GM10847 (cell line): ENCODE results near the gene ADAMTS17.

Experiments
- POLR2A ChIP-seq: IDR thresholded peaks from 2 replicates; pipeline ENCODE4 v1.6.1; 2011; ENCODE audit not compliant: insufficient read length; ENCODE audit errors: extremely low read depth

The ADAMTS17 gene

DNA sequence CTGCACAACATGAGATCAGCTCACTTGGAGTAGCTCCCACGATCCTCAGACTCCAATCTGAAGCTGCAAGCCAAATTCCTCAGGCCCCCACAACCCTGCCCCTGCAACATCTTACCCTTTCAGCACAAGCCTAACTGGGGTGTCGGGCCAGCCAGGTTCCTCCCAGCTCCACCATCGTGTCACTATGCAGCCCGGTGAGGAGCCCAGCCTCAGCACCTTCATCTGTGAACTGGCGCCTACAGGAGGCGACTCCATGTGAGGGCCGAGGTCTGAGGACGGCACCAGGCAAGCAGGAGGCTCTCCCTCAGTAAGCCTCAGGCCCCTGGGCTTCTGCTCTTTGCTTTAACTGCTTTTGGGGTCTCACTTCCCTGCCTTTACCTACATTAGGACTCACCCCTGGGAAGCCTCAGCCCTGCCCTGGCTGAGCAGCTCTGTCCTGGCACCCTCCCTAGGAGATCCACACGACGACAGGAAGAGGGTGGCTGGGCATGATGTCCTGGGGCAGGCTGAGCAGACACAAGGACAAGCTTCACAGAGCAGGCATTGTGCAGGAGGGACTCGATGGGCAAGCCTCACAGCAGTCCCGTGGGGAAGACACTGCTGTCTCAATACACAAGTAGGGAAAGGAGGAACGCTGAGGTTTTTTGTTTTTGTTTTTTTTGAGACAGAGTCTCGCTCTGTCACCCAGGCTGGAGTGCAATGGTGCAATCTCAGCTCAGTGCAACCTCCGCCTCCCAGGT, 104.6 kb downstream of the ADAMTS17 start:
- TF ChIP-seq POLR2A: no peak

DNA sequence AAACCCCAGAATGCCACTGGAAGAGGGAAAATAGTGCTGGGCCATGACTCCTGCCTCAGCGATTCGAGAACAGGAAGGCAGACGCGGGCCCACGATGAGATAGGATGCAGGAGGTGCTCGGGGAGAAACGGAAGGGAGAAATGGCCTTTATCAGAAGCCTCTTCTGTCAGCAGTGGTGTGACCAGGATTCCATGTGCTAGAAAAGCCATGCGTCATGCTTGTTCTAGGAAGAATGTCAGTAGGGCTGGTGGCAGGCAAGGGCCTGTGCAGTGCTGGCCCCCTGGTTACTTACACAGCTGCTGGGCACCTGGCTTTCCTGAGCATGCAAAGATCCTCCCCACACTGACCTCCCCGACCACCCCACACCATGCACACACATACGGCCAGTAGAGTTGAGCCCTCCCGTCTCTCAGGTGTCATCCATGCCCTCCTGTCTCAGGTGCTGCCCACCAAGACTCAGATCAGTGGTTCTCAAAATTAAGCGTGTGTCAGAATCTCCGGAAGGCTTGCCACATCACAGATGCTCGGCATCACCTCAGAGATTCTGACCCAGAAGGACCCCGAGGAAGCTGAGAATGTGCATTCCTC, 106.7 kb downstream of the ADAMTS17 start:
- TF ChIP-seq POLR2A: no peak

DNA sequence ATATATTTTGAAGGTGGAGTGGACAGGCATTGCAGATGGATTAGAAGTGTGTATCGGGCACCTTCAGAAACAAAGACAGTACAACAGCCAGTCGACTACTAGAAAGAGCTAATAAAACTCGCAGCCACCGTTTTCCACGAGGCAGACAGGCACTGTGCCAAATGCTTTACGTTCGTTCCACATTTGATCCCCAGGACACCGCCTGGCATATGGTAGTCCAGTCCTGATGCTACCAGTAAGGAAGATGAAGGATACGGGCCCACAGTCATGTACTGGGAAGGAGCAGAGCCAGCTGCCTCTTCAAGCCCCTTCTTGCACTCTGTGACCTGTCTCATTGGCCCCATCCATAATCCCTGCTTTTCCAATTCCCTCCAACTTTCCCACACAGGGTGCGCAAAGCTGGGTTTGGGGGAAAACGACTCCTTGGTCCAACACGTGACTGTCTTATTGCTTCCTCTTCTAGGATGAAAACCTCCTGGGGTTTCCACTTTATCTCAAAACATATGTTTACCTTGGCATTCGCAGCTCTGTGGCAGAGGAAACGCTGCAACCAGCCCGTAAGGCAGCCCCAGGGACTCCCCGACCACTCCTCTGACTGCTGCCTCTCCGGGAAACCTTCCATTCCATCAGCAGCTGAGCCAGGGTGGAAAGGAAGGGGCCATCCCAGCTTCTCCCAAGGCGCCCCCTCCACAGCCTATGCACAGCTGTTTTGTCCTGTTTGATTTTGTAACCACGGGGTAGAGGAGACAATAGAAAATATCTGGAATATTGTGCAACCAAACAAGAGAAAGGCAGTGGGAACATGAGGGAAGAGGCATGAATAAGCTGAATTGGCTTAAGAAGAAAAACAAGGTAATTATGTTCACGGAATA, 107.4 kb downstream of the ADAMTS17 start:
- TF ChIP-seq POLR2A: no peak

DNA sequence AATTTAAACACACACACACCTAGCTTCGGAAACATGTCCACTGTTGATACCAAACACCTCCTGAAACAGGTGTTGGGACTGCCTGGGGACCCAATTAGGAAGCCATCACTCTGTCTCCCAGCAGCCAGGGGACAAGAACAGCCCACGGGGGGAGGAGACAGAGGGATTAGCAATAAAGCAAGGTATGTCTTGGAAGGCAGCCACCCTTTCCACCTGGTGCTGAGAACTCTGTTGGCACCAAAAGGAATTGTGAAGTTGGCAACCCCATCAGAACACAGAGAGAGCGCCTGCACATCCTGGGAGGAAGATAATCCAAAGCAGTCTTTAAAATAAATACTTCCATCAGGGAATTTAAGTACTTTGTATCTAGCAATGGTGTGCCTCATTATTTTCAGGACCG, 111.0 kb downstream of the ADAMTS17 start:
- no peak for TF ChIP-seq POLR2A

DNA sequence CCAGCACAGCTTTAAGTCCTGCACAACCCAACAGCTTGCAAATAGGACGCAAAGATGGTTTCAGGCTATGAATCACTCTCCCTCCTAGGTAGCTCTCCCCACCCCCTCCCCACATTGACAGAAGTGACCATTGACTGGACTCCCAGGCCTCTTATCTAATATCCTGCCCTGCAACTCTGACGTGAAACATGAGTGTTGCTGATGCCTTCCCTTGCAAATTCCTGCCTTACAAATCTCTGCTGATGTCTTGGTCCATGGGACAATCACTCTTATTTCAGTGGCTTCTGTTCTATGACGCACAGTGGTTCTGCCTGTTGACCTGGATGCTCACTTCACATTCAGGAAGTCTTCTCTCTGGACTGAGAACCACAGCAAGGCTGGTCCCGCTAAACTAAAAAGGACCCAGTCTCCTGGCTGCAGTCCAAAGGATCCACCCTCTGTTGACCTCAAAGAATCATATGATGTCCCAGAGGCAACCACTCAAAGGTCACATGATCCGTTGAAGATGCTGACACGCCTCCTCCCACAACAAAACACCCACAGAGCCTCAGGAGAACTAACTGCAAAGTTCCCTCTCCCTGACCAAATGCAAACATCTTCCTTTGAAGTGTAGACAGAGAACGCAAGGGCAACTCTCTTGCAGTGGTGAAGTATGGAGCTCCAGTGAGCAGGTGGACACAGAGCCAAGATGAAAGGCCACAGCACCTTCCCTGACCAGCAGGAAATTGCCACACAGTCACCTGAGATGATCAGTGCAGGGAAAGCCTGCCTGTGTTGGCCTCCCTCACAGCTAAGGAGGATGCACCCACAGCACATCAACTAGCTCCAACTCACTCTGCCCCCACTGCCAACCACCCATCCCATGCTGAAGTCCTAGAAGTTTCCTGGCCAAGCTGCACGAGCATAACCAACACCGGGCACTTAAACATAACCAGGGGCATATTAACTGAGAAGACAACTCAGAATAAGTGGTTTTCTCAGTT, 112.3 kb downstream of the ADAMTS17 start:
- no peak for TF ChIP-seq POLR2A

DNA sequence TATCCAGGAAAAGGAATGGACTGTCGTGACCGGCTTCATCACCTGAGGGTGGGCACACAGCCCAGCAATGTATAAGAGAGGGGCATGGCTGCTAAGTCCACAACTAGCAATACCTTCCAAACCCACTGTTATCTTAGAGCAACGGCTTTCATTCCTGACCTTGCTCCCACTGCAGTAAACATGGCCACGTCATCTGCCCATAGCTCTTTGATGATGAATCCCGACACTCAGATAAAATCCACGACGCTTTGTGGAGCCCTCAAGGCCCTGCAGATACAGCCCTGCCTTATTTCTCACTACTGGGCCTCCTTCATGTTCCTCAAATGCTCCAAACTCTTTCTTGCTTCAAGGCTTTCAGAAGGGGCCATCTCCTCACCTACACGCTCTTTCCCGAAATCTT, 114.0 kb downstream of the ADAMTS17 start:
- TF ChIP-seq POLR2A: no peak

DNA sequence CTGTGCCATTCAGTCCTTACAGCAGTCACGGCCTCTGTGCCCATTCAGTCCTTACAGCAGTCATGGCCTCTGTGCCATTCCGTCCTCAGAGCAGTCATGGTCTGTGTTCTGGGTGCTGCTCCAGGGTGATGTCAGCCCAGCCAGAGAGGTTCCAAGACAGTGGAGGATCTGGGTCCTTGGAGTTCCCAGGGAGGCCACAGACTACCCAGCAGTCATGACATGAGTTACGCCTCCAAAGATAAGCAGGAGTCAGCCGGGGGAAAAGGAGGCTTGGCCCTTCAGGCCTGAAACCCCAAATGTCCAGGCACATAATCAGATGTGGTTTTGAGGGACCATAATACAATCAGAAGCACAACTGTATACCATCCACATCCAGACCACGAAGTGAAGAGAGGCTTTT, 115.7 kb downstream of the ADAMTS17 start:
- no peak for TF ChIP-seq POLR2A

DNA sequence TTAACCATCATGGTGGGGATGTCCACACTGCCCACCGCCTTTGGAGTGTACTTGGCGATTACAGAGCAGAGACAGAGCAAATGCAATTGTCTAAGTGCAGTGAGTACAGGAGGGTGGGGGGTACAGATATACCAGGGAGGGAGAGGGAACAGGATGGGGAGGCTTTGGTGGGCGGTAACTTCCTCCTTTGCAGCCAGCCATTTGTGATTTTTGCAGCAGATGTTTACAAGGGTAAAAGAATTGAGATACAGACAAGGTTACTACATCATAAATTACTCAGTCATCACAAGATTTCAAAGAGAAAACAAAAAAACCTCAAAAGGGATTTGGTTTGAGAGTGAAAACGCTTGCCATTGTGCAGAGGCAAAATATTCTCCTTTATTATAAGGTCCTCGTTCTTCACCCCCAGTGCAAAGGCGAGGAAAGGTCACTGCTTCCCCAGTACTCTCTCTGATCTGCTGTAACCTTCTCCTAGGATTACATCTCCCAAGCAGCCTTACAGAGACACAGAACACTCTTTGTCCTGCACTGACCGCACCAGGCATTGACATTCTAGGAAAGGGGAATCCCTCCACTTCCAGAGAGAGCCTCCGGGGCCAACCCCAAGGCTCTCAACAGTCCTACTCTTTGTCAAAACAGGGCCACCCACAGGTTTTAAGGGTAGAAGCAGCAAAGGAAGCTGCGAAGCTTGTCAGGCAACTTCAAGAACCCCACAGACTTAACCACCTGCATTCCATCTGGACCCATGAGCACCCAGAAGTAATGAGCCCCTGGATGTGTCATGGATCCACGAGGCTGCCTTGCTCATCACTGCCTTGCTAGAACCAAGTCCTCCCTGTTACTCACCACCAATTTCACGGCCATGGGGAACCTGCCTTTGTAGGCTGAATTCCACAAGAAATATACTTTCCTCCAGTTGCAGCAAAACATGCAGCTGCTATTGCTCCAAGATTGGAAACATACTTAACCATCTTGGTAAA, 117.3 kb downstream of the ADAMTS17 start:
- no peak for TF ChIP-seq POLR2A

DNA sequence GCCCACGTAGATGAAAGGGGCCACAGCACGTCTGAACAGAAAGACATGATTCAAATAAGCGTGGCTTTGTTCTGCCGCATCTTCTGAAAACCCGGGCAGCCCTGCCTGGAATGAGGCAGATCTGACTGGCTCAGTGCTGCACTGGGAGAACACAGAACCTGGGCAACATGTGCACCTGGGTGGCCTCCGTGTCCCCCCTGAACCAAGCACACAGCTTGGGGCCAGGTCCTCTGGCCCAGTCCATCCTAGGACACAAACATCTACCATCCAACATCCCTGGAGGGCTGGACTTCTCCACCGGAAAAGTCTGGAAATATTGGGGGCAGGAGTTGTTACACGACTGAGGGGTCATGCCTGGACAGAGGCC, 119.4 kb downstream of the ADAMTS17 start:
- TF ChIP-seq POLR2A: no peak

DNA sequence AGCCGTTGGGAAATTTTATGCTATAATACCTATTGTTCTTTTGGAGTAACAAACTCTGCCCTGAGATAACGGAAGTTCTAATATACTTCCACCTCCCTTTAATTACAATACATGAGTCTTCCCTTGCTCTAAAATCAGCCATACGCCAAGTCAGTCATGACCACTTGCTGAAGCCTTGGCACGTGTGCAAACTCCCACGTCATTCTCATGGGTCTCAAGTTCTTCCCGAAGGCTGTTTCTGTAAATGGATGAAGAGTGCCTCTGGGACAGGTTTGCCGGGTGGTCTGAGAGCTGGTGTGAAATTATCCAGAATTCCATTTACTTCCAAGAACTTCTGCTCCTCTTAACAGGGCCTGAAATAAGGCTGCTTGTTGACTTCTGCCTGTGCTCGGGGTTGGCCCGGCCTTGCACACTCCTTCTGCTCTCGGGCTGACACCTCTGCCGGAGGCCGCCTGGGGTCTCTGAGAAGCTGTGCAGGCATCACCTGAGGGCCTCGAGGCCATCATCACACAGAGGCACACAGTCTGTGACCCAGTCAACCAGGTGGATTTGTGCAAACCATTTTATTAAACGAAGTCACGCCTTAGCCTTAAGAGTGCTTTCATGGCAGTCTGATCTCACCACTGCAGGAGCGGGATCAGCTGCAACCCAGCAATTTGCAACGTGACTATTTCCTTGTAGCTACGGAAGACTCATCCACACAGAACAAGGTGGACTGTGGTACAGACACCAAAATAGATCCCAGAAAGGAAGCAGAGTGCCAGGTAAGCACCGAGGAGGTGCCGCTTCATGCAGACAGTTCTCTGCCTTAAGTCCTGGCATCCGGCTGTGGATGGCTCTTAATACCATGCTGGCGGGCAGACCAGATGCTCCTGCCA, 120.1 kb downstream of the ADAMTS17 start:
- no peak for TF ChIP-seq POLR2A

DNA sequence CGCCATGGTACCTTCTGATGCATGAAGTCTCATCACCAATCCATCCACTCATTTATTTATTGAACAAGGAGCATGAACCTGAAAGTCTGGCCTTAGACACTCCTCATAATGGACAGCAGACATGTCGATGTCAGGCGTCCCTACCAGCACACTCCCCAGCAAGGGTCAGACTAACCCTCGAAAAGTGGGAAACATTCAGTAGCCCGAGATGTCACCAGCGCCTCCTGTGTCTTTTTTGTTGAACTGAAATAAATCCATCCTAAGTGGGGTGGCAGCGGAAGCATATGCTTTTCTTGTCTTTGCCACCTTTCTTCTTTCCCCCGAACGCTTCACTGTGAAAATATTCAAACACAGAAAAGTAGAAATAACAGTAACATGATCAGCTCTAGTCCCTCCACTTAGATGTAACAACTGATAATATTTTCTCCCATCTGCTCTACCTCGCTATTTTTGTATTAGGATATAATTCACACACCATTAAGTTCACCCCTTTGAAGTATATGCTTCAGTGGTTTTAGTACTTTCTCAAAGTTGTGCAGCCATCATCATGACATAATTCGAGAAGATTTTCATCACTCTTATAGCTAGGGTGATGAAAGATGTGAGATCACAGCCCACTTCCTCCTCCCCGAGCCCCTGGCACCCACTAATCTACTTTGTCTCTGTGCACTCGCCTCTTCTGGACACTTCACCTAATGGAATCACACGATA, 121.6 kb downstream of the ADAMTS17 start:
- no peak for TF ChIP-seq POLR2A

DNA sequence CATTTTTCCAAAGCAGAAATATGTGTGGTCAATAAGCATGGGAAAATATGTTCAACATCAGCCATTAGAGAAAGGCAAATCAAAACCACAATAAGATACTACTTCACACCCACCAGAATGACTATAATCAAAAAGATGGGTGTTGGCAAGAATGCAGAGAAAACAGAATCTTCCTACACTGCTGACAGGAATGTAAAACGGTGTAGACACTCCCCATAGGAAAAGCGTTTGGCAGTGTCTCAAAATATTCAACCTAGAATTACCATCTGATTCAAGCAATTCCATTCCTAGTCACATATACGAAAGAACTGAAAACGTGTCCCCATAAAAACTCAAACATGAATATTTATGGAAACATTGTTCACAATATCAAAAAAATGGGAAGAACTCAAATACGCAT, 123.3 kb downstream of the ADAMTS17 start:
- TF ChIP-seq POLR2A: no peak
